HEK293 (cell line): Measurements from ENCODE around the gene LPXN.

ENCODE experiments used
- CTCF ChIA-PET: fragments of 350-600 bp; formaldehyde crosslinking; extraction: SDS; loops from one replicate; lab custom pipeline; 2021; ENCODE audit warnings: antibody characterized with exemption; lab: Yijun Ruan, JAX
- POLR2A ChIA-PET: fragments of 300-600 bp; formaldehyde crosslinking; extraction: SDS; loops from one replicate; lab custom pipeline; 2020; ENCODE audit warnings: antibody characterized with exemption, inconsistent platforms; lab: Yijun Ruan, JAX
- H3K27ac ChIP-seq: fragments of 200-500 bp; sonication (Bioruptor generic); 2 replicates; pipeline ENCODE4 v1.5.1; 2014; ENCODE audit warnings: low read depth, low read length, control low read depth, inconsistent platforms; ENCODE audit errors: extremely low read depth
- H3K36me3 ChIP-seq, 2 experiments: fragments of 200-500 bp in 1 of 2; sonication (Bioruptor generic) in 1 of 2; 1 replicate in 1 of 2; 2 replicates in 1 of 2; pipeline ENCODE4 v1.5.1; 2014 to 2017; ENCODE audit warnings: inconsistent platforms in 2 of 2, low read length in 2 of 2; ENCODE audit not compliant: control insufficient read depth in 2 of 2, insufficient read depth in 1 of 2
- H3K4me1 ChIP-seq: fragments of 200-500 bp; sonication (Bioruptor generic); 2 replicates; pipeline ENCODE4 v1.5.1; 2014; ENCODE audit warnings: mild to moderate bottlenecking, low read length, inconsistent platforms; ENCODE audit not compliant: control insufficient read depth, insufficient read depth
- H3K4me3 ChIP-seq: 2 replicates; pipeline ENCODE4 v1.5.1; 2011; ENCODE audit warnings: low read depth, mild to moderate bottlenecking, control low read depth, low read length, moderate library complexity
- H3K9me3 ChIP-seq: fragments of 200-500 bp; sonication (Bioruptor generic); 2 replicates; pipeline ENCODE4 v1.5.1; 2014; ENCODE audit warnings: low read depth, low read length, inconsistent platforms; ENCODE audit not compliant: control insufficient read depth, insufficient read depth
- AEBP2 ChIP-seq: fragments of 450-650 bp; formaldehyde crosslinking; IDR thresholded peaks from 2 replicates; pipeline ENCODE4 v1.5.1; 2016; ENCODE audit warnings: missing biosample characterization, missing genetic modification characterization, borderline replicate concordance
- BCL11B ChIP-seq: fragments of 450-650 bp; formaldehyde crosslinking; IDR thresholded peaks from 2 replicates; pipeline ENCODE4 v1.5.1; 2016; ENCODE audit warnings: low read depth, missing biosample characterization, missing genetic modification characterization
- GLI2 ChIP-seq: fragments of 450-650 bp; formaldehyde crosslinking; IDR thresholded peaks from 2 replicates; pipeline ENCODE4; 2017; ENCODE audit warnings: missing biosample characterization, missing genetic modification characterization, low read depth, borderline replicate concordance
- HOXC10 ChIP-seq: sonication (generic); formaldehyde crosslinking; IDR thresholded peaks from 2 replicates; pipeline ENCODE4 v1.8.1; 2023; ENCODE audit warnings: mild to moderate bottlenecking, missing genetic modification reagents
- KLF10 ChIP-seq: fragments of 450-650 bp; IDR thresholded peaks from 2 replicates; pipeline ENCODE4 v1.5.1; 2018; ENCODE audit warnings: missing biosample characterization, mild to moderate bottlenecking, missing genetic modification characterization
- SCRT1 ChIP-seq: fragments of 450-650 bp; formaldehyde crosslinking; IDR thresholded peaks from 2 replicates; pipeline ENCODE4 v1.5.1; 2016; ENCODE audit warnings: missing biosample characterization, missing genetic modification characterization, borderline replicate concordance
- SCRT2 ChIP-seq: fragments of 450-650 bp; formaldehyde crosslinking; IDR thresholded peaks from 2 replicates; pipeline ENCODE4 v1.5.1; 2016; ENCODE audit warnings: missing biosample characterization, missing genetic modification characterization
- ZNF155 ChIP-seq: fragments of 450-650 bp; formaldehyde crosslinking; IDR thresholded peaks from 2 replicates; pipeline ENCODE4 v1.5.1; 2016; ENCODE audit warnings: missing biosample characterization, missing genetic modification characterization
- ZNF19 ChIP-seq: fragments of 450-650 bp; formaldehyde crosslinking; IDR thresholded peaks from 2 replicates; pipeline ENCODE4; 2016; ENCODE audit warnings: missing biosample characterization, missing genetic modification characterization, low read depth
- ZNF221 ChIP-seq: fragments of 450-650 bp; formaldehyde crosslinking; IDR thresholded peaks from 2 replicates; pipeline ENCODE4 v1.5.1; 2017; ENCODE audit warnings: missing biosample characterization, missing genetic modification characterization, borderline replicate concordance
- ZNF280D ChIP-seq: fragments of 450-650 bp; formaldehyde crosslinking; IDR thresholded peaks from 2 replicates; pipeline ENCODE4 v1.5.1; 2016; ENCODE audit warnings: missing biosample characterization, missing genetic modification characterization
- ZNF341 ChIP-seq: fragments of 450-650 bp; formaldehyde crosslinking; IDR thresholded peaks from 2 replicates; pipeline ENCODE4; 2016; ENCODE audit warnings: low read depth, missing biosample characterization, missing genetic modification characterization
- ZNF366 ChIP-seq: fragments of 450-650 bp; formaldehyde crosslinking; conservative IDR thresholded peaks from 2 replicates; pipeline ENCODE4 v1.5.1; 2016; ENCODE audit warnings: missing biosample characterization, missing genetic modification characterization
- ZNF416 ChIP-seq: fragments of 450-650 bp; formaldehyde crosslinking; IDR thresholded peaks from 2 replicates; pipeline ENCODE4 v1.5.1; 2016; ENCODE audit warnings: missing biosample characterization, missing genetic modification characterization
- ZNF433 ChIP-seq: fragments of 450-650 bp; formaldehyde crosslinking; IDR thresholded peaks from 2 replicates; pipeline ENCODE4 v1.5.1; 2016; ENCODE audit warnings: missing biosample characterization, missing genetic modification characterization, low read depth
- ZNF473 ChIP-seq: fragments of 450-650 bp; formaldehyde crosslinking; IDR thresholded peaks from 2 replicates; pipeline ENCODE4 v1.5.1; 2017; ENCODE audit warnings: missing biosample characterization, missing genetic modification characterization
- ZNF488 ChIP-seq: fragments of 450-650 bp; formaldehyde crosslinking; IDR thresholded peaks from 2 replicates; pipeline ENCODE4 v1.5.1; 2016; ENCODE audit warnings: missing biosample characterization, missing genetic modification characterization
- ZNF626 ChIP-seq: fragments of 450-650 bp; sonication (Bioruptor Pico); formaldehyde crosslinking; IDR thresholded peaks from 2 replicates; pipeline ENCODE4 v1.5.1; 2018; ENCODE audit warnings: missing biosample characterization, missing genetic modification characterization, inconsistent platforms
- ZNF664 ChIP-seq: fragments of 450-650 bp; formaldehyde crosslinking; IDR thresholded peaks from 2 replicates; pipeline ENCODE4 v1.5.1; 2016; ENCODE audit warnings: missing biosample characterization, missing genetic modification characterization
- ZNF777 ChIP-seq: fragments of 450-650 bp; formaldehyde crosslinking; IDR thresholded peaks from 2 replicates; pipeline ENCODE4 v1.5.1; 2017; ENCODE audit warnings: missing biosample characterization, missing genetic modification characterization, borderline replicate concordance
- ZNF791 ChIP-seq: fragments of 450-650 bp; formaldehyde crosslinking; IDR thresholded peaks from 2 replicates; pipeline ENCODE4 v1.5.1; 2016; ENCODE audit warnings: missing biosample characterization, missing genetic modification characterization

LPXN gene

GRCh38 chr11:58562375-58562800 is 13.3 kb downstream of the LPXN start:
- H3K27ac ChIP-seq = no peak overlapping the region
- CTCF ChIA-PET = no interaction called here
- TF ChIP-seq SCRT1 = peak; percentile 74
- TF ChIP-seq SCRT2 (tag by site-specific recombination) = peak; percentile 92
- no peak for TF ChIP-seq AEBP2 (tag by site-specific recombination)
- TF ChIP-seq, all 188 proteins: peak for 2
- Histone ChIP-seq H3K9me3 (no peaks in the 10 kb centered on the region), H3K4me1 (no peaks in the 10 kb centered on the region), H3K36me3 (peaks cover 0 to 6% of the 10 kb centered on the region in 2 experiments; a peak in 1 of 3 replicates), H3K4me3 (no peak overlapping the region)
- POLR2A ChIA-PET = no interaction called here

- Histone ChIP-seq H3K4me3 (no peak overlapping the region), H3K27ac (no peak overlapping the region)
- TF ChIP-seq ZNF777 (no peak), ZNF433 (tag by site-specific recombination) (no peak), ZNF626 (tag by site-specific recombination) (no peak), ZNF155 (tag by site-specific recombination) (no peak), ZNF280D (tag by site-specific recombination) (no peak), ZNF366 (tag by site-specific recombination) (no peak), ZNF416 (tag by site-specific recombination) (no peak), ZNF791 (tag by site-specific recombination) (no peak), ZNF473 (no peak), ZNF488 (tag by site-specific recombination) (no peak), KLF10 (tag by site-specific recombination) (no peak), ZNF19 (tag by site-specific recombination) (no peak), BCL11B (tag by site-specific recombination) (no peak), GLI2 (tag by site-specific recombination) (no peak), ZNF341 (tag by site-specific recombination) (no peak), ZNF664 (tag by site-specific recombination) (no peak), ZNF221 (tag by site-specific recombination) (no peak), HOXC10 (no peak)
- TF ChIP-seq, all 188 proteins: peak for 0
- Histone ChIP-seq H3K9me3 (no peaks in the 10 kb centered on the region), H3K4me1 (no peaks in the 10 kb centered on the region), H3K36me3 (peaks cover 0 to 6% of the 10 kb centered on the region in 2 experiments; a peak in 1 of 3 replicates)
- ChIA-PET CTCF (no interaction called here), POLR2A (no interaction called here)
Measured at GRCh38 chr11:58561394-58562098, 14.1 kb downstream of the LPXN start.
